Neural progenitor cell (in vitro differentiated cells): ENCODE measurements around the gene HMGB1.

ENCODE experiments used
- EZH2 ChIP-seq: fragments of 200-600 bp; sonication (generic); IDR thresholded peaks from 2 replicates; pipeline ENCODE4 v1.6.1; 2017; ENCODE audit warnings: antibody characterized with exemption, mild to moderate bottlenecking, moderate library complexity
- TF ChIP-seq, protein P1 (sequence below): fragments of 200-600 bp; sonication (generic); IDR thresholded peaks from 2 replicates; pipeline ENCODE4 v1.5.1; 2017; ENCODE audit warnings: antibody characterized with exemption, mild to moderate bottlenecking

DNA sequence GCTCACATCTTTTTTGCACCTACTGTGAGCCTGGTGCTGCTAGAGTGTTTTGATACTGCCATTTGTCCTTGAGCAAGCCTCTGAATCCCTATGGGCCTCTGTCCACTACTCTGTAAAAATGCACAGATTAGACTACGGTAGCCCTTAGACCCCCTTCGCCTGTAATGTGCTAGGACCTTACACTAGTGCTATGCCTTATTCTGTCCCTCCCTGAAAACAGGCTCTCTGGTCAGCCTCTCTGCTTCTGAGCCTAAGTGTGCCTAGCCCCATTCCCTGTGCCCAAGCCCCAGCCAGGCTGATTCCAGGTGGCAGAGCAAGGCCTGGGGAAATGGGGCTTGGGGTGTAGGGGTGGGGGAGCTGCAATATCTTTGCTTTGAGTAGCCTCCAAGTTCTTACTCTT lies 10.7 kb downstream of the HMGB1 start:
- TF ChIP-seq, protein P1, sequence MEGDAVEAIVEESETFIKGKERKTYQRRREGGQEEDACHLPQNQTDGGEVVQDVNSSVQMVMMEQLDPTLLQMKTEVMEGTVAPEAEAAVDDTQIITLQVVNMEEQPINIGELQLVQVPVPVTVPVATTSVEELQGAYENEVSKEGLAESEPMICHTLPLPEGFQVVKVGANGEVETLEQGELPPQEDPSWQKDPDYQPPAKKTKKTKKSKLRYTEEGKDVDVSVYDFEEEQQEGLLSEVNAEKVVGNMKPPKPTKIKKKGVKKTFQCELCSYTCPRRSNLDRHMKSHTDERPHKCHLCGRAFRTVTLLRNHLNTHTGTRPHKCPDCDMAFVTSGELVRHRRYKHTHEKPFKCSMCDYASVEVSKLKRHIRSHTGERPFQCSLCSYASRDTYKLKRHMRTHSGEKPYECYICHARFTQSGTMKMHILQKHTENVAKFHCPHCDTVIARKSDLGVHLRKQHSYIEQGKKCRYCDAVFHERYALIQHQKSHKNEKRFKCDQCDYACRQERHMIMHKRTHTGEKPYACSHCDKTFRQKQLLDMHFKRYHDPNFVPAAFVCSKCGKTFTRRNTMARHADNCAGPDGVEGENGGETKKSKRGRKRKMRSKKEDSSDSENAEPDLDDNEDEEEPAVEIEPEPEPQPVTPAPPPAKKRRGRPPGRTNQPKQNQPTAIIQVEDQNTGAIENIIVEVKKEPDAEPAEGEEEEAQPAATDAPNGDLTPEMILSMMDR = no peak
- TF ChIP-seq EZH2 = no peak
